Mesenchymal stem cell (in vitro differentiated cells and primary cell): ENCODE data around the gene C1GALT1.
A peak's percentile ranks its signal among the peaks of the same experiment; 100 is the strongest.

Experiments
- DNase-seq: peaks from one replicate; pipeline ENCODE4 v3.0.0-alpha.2; 2013
- H2AFZ ChIP-seq: one replicate; pipeline ENCODE4 v1.6.1; 2013; ENCODE audit warnings: low read depth, mild to moderate bottlenecking, control low read depth, inconsistent platforms, low read length, moderate library complexity
- H2AK5ac ChIP-seq: 2 replicates; pipeline ENCODE4 v1.6.1; 2013; ENCODE audit warnings: low read length, moderate library complexity, mild to moderate bottlenecking, inconsistent platforms; ENCODE audit not compliant: severe bottlenecking
- H2BK120ac ChIP-seq: one replicate; pipeline ENCODE4 v1.6.1; 2013; ENCODE audit warnings: low read depth, mild to moderate bottlenecking, inconsistent platforms, low read length, moderate library complexity
- H2BK12ac ChIP-seq, 2 experiments: one replicate each; pipeline ENCODE4 v1.6.1; 2013; ENCODE audit warnings: inconsistent platforms in 2 of 2, low read length in 2 of 2, mild to moderate bottlenecking in 2 of 2, moderate library complexity in 2 of 2, control low read depth in 1 of 2
- H2BK15ac ChIP-seq: one replicate; pipeline ENCODE4 v1.6.1; 2013; ENCODE audit warnings: mild to moderate bottlenecking, low read depth, inconsistent platforms; ENCODE audit not compliant: poor library complexity, severe bottlenecking
- H2BK5ac ChIP-seq: 2 replicates; pipeline ENCODE4 v1.6.1; 2013; ENCODE audit warnings: low read depth, mild to moderate bottlenecking, low read length, control low read depth, inconsistent platforms; ENCODE audit not compliant: poor library complexity, severe bottlenecking
- H3K14ac ChIP-seq, 2 experiments: one replicate each; pipeline ENCODE4 v1.6.1; 2013; ENCODE audit warnings: inconsistent platforms in 2 of 2, low read length in 2 of 2, control low read depth in 1 of 2, mild to moderate bottlenecking in 1 of 2, moderate library complexity in 1 of 2
- H3K18ac ChIP-seq, 2 experiments: one replicate each; pipeline ENCODE4 v1.6.1; 2013; ENCODE audit warnings: inconsistent platforms in 2 of 2, low read length in 2 of 2, control low read depth in 1 of 2, low read depth in 1 of 2, mild to moderate bottlenecking in 1 of 2
- H3K23ac ChIP-seq, 2 experiments: one replicate each; pipeline ENCODE4 v1.6.1; 2013; ENCODE audit warnings: inconsistent platforms in 2 of 2, low read length in 2 of 2, mild to moderate bottlenecking in 2 of 2, moderate library complexity in 2 of 2, control low read depth in 1 of 2
- H3K27ac ChIP-seq: 2 replicates; pipeline ENCODE4 v1.5.1; 2013; ENCODE audit warnings: mild to moderate bottlenecking, moderate library complexity, low read length, control low read depth, inconsistent platforms; ENCODE audit not compliant: poor library complexity, severe bottlenecking
- H3K27me3 ChIP-seq, 2 experiments: 2 replicates each; pipeline versions ENCODE4 v1.6.1 to v1.7.0; 2013; ENCODE audit warnings: low read length in 2 of 2, mild to moderate bottlenecking in 2 of 2, moderate library complexity in 2 of 2, control low read depth in 1 of 2, inconsistent platforms in 1 of 2; ENCODE audit not compliant: control insufficient read depth in 1 of 2, insufficient read depth in 1 of 2
- H3K36me3 ChIP-seq, 2 experiments: 2 replicates each; pipeline versions ENCODE4 v1.6.1 to v1.7.0; 2013; ENCODE audit warnings: low read length in 2 of 2, control low read depth in 1 of 2, inconsistent platforms in 1 of 2, low read depth in 1 of 2, mild to moderate bottlenecking in 1 of 2; ENCODE audit not compliant: insufficient read depth in 2 of 2, control insufficient read depth in 1 of 2
- H3K4ac ChIP-seq, 2 experiments: one replicate each; pipeline ENCODE4 v1.6.1; 2013; ENCODE audit warnings: inconsistent platforms in 2 of 2, low read length in 2 of 2, mild to moderate bottlenecking in 2 of 2, moderate library complexity in 2 of 2, control low read depth in 1 of 2, low read depth in 1 of 2
- H3K4me1 ChIP-seq: 2 replicates; pipeline ENCODE4 v1.6.1; 2013; ENCODE audit warnings: low read depth, low read length, control low read depth; ENCODE audit not compliant: control insufficient read depth, insufficient read depth
- H3K4me2 ChIP-seq: 2 replicates; pipeline ENCODE4 v1.6.1; 2013; ENCODE audit warnings: low read length, mild to moderate bottlenecking, inconsistent platforms; ENCODE audit not compliant: poor library complexity, severe bottlenecking
- H3K4me3 ChIP-seq, 2 experiments: 2 replicates each; pipeline versions ENCODE4 v1.5.1 to v1.7.0; 2013; ENCODE audit warnings: low read length in 2 of 2, mild to moderate bottlenecking in 2 of 2, control low read depth in 1 of 2, low read depth in 1 of 2; ENCODE audit not compliant: insufficient read depth in 1 of 2
- H3K79me1 ChIP-seq: replicated peaks from 2 replicates; pipeline ENCODE4 v1.6.1; 2013; ENCODE audit warnings: mild to moderate bottlenecking, control low read depth, low read length, inconsistent platforms; ENCODE audit not compliant: poor library complexity, severe bottlenecking
- H3K9ac ChIP-seq: 2 replicates; pipeline ENCODE4 v1.7.0; 2013; ENCODE audit warnings: mild to moderate bottlenecking, low read length, moderate library complexity
- H3K9me3 ChIP-seq: 2 replicates; pipeline ENCODE4 v1.7.0; 2013; ENCODE audit warnings: mild to moderate bottlenecking, low read length; ENCODE audit not compliant: control insufficient read depth
- H4K8ac ChIP-seq: one replicate; pipeline ENCODE4 v1.6.1; 2013; ENCODE audit warnings: inconsistent platforms, mild to moderate bottlenecking, low read length, moderate library complexity
- H4K91ac ChIP-seq: one replicate; pipeline ENCODE4 v1.6.1; 2013; ENCODE audit warnings: mild to moderate bottlenecking, low read length, inconsistent platforms
- WGBS: methylation state at CpG from one replicate; pipeline ENCODE4 v1.1.7; 2013; ENCODE audit warnings: mixed read lengths; 5-methylcytosine and 5-hydroxymethylcytosine counted together

Gene C1GALT1

GRCh38 chr7:7176406-7177043, 5.8 kb upstream of the C1GALT1 start:
- no peak overlapping the region for H2BK15ac ChIP-seq
- H4K91ac ChIP-seq: no peak overlapping the region
- H2BK120ac ChIP-seq: no peak overlapping the region
- no peak overlapping the region for H3K23ac ChIP-seq
- no peak overlapping the region for H2AFZ ChIP-seq
- no peak overlapping the region for H3K4ac ChIP-seq
- H3K4me2 ChIP-seq: peak overlapping the region; percentile 29
- H2AK5ac ChIP-seq: peak overlapping the region; percentile 55
- H3K36me3 ChIP-seq: peaks cover 0 to 36% of the 10 kb centered on the region in 2 experiments
- H3K79me1 ChIP-seq: peaks cover 22% of the 10 kb centered on the region
- WGBS: 14% methylated on average over 4 of the region's 4 CpGs
- H3K4me1 ChIP-seq: peaks cover 2% of the 10 kb centered on the region
- no peak overlapping the region for H4K8ac ChIP-seq
- H3K14ac ChIP-seq: no peak overlapping the region
- no peaks in the 10 kb centered on the region for H3K27me3 ChIP-seq
- peak overlapping the region in 1 of 2 experiments; percentile 54 for H3K4me3 ChIP-seq
- no peak overlapping the region for H3K18ac ChIP-seq
- peak overlapping the region; percentile 78 for H3K9ac ChIP-seq
- peak overlapping the region; percentile 99 for H3K27ac ChIP-seq
- peaks cover 37% of the 10 kb centered on the region for H3K9me3 ChIP-seq
- peak overlapping the region; percentile 96 for H2BK5ac ChIP-seq
- peak; percentile 85 for DNase-seq
- H2BK12ac ChIP-seq: no peak overlapping the region

DNA sequence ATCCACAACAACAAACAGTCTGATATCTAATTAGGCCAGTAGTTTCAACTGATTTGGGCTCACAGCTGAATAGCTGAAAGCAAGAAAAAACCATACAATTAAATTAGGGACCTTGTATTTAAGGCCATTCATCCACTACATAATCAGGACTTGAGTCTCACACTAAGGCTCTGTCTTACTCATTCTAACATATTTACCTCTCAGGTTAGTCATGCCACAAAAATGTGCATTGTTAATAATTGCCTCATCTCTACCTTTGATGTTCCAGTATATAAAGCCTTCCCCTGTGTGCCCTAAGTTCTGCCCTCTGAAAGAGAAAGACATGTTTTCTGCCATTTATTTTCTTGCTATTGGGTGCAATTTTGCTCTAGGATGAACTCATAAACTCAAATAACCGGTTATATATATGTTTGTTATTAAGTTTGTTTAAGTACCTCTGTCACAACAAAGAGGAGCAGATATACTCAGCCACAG, 5.3 kb upstream of the C1GALT1 start:
- peak; percentile 74 for DNase-seq
- WGBS: no CpG with 5 or more reads among the region's 1 CpG
- H3K14ac ChIP-seq: no peak overlapping the region

GRCh38 chr7:7178081-7178480, 4.3 kb upstream of the C1GALT1 start:
- Histone ChIP-seq H4K8ac (no peak overlapping the region), H3K4me3 (no peak overlapping the region), H3K27me3 (no peaks in the 10 kb centered on the region), H3K4me1 (peaks cover 2% of the 10 kb centered on the region), H3K9me3 (peaks cover 21% of the 10 kb centered on the region), H2AFZ (no peak overlapping the region), H2BK12ac (no peak overlapping the region), H3K9ac (no peak overlapping the region), H3K4ac (no peak overlapping the region), H2BK15ac (no peak overlapping the region), H2BK120ac (no peak overlapping the region), H3K36me3 (peaks cover 5 to 26% of the 10 kb centered on the region in 2 experiments), H4K91ac (no peak overlapping the region), H3K14ac (no peak overlapping the region), H3K79me1 (peaks cover 25% of the 10 kb centered on the region), H3K18ac (no peak overlapping the region), H3K23ac (no peak overlapping the region), H2BK5ac (no peak overlapping the region), H2AK5ac (peak overlapping the region; percentile 44), H3K4me2 (no peak overlapping the region), H3K27ac (peak overlapping the region; percentile 99)
- DNase-seq: no peak
- WGBS: 96% methylated on average over 2 of the region's 2 CpGs

More for the DNA sequence above, 5.3 kb upstream of the C1GALT1 start:
- no peak overlapping the region for H2BK15ac ChIP-seq
- H3K4me1 ChIP-seq: peaks cover 2% of the 10 kb centered on the region
- no peak overlapping the region for H2BK12ac ChIP-seq
- no peak overlapping the region for H3K4ac ChIP-seq
- H3K79me1 ChIP-seq: peaks cover 22% of the 10 kb centered on the region
- peaks cover 31% of the 10 kb centered on the region for H3K9me3 ChIP-seq
- H2AFZ ChIP-seq: no peak overlapping the region
- no peak overlapping the region for H3K4me2 ChIP-seq
- no peaks in the 10 kb centered on the region for H3K27me3 ChIP-seq
- H3K9ac ChIP-seq: peak overlapping the region; percentile 78
- no peak overlapping the region for H3K18ac ChIP-seq
- peaks cover 0 to 35% of the 10 kb centered on the region in 2 experiments for H3K36me3 ChIP-seq
- H4K91ac ChIP-seq: no peak overlapping the region
- no peak overlapping the region for H2BK120ac ChIP-seq
- peak overlapping the region; percentile 99 for H3K27ac ChIP-seq
- no peak overlapping the region for H3K23ac ChIP-seq
- peak overlapping the region; percentile 96 for H2BK5ac ChIP-seq
- H4K8ac ChIP-seq: no peak overlapping the region
- peak overlapping the region; percentile 55 for H2AK5ac ChIP-seq
- H3K4me3 ChIP-seq: peak overlapping the region in 1 of 2 experiments; percentile 54

DNA sequence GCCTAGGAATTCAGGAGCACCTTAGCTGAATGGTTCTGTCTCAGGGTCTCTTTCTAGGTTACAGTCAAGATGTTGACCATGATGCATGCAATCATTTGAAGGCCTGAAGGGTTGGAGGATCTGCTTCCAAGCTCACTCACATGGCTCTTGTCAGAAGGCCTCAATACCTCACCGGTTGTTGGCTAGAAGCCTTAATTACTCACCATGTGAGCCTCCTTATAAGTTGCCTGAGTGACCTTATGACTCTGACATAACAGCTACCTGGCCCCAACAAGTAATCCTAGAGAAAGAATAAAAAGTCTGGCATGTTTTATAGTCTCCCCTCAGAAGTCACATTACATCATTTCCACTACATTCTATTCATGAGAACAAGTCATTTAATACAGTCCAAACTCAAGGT, 3.4 kb upstream of the C1GALT1 start:
- Histone ChIP-seq H3K27me3 (no peaks in the 10 kb centered on the region), H3K9me3 (peaks cover 13% of the 10 kb centered on the region), H2BK120ac (no peak overlapping the region), H3K27ac (no peak overlapping the region), H3K36me3 (peaks cover 5 to 18% of the 10 kb centered on the region in 2 experiments), H2BK5ac (no peak overlapping the region), H2AFZ (no peak overlapping the region), H4K91ac (no peak overlapping the region), H4K8ac (no peak overlapping the region), H3K14ac (no peak overlapping the region), H3K4ac (no peak overlapping the region), H2BK15ac (no peak overlapping the region), H2BK12ac (no peak overlapping the region), H3K9ac (no peak overlapping the region), H3K4me2 (no peak overlapping the region), H3K4me1 (peaks cover 2% of the 10 kb centered on the region), H3K18ac (no peak overlapping the region), H2AK5ac (peak overlapping the region; percentile 6), H3K4me3 (no peak overlapping the region), H3K23ac (no peak overlapping the region), H3K79me1 (peaks cover 22% of the 10 kb centered on the region)
- no peak for DNase-seq
- WGBS: 100% methylated on average over 1 of the region's 1 CpG
